ENCODE data around the gene RELT.

Gene RELT, protein sequence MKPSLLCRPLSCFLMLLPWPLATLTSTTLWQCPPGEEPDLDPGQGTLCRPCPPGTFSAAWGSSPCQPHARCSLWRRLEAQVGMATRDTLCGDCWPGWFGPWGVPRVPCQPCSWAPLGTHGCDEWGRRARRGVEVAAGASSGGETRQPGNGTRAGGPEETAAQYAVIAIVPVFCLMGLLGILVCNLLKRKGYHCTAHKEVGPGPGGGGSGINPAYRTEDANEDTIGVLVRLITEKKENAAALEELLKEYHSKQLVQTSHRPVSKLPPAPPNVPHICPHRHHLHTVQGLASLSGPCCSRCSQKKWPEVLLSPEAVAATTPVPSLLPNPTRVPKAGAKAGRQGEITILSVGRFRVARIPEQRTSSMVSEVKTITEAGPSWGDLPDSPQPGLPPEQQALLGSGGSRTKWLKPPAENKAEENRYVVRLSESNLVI

DNA sequence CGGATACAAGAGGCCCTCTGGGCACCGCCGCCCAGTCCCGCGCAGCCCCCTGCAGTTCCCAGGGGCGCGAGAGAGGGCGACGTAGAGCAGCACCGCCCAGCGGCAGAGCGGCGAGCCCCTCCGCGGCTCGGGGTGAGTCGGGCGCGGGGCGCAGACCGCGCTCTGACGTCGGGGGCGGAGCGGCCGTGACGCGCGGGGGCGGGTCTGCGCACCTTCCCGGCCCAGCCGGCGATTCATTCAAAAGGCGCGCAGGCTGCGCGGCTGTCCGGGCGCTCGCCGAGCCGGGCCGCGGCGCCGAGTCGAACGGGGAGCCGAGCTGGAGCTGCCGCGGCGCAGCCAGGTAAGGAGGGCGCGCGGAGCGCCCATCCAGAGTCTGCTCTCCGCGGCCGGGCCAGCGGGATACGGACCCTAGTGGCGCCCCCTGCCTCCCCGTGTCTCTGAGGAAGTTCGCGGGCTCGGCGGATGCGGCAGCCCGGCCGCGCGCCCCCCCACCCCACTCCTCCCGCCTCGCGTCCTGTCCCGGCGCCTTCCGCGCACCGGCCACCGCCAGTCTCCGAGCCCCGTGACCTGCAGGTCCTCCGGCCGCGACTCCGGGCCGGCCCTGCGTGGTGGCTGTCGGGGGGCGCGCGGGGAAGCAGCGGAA is at the start of gene RELT:
Gene RELT, plus strand, starts transcription at position 240 of the 643 bp plus-strand sequence. CDS start 12,738 bp downstream, outside the sequence.
- peak; percentile 88 for DNase-seq (ENCODE audit: low spot score)

DNA sequence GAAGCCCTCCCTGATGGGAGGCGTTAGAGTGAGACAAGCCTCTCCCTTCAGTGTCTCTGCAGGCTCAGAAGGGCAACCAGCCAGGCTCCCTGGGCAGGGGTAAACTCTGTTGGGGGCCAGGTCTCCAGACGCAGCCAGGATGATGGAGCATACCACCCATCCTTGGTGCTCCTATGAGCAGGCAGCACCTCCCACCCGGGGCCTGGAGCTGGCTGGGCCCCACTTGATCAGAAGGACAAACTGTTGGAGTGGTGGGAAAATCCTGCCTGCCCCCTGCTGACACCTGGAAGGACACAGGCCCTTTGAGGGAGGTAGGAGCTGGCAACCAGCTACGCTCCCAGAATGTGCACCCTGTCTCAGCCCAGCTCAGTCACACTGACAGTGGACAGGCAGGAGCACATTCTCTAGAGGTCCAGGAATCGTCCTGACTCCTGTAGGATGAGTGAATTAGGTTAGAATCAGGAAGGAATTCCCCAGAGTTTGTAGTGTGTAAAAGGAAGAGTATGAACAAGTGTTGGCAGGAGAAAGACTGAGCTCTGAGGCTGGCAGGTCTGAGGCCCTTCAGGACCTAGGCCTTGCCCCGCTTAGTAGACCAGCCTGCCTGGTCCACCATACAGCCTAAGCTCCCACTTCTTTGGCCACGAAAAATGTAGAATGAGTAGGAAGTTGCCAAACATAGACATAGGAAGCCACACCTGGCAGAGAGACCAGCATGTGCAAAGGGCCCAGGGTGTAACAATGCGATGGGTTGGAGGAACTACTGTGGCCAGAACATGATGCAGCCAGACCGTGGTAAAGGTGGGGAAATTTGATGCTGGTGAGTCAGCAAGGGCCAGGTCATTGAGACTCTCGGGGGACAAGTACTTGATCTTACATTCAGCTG is 49.0 kb upstream of the RELT start:
- DNase-seq (ENCODE audit: low spot score): peak; percentile 40

DNA sequence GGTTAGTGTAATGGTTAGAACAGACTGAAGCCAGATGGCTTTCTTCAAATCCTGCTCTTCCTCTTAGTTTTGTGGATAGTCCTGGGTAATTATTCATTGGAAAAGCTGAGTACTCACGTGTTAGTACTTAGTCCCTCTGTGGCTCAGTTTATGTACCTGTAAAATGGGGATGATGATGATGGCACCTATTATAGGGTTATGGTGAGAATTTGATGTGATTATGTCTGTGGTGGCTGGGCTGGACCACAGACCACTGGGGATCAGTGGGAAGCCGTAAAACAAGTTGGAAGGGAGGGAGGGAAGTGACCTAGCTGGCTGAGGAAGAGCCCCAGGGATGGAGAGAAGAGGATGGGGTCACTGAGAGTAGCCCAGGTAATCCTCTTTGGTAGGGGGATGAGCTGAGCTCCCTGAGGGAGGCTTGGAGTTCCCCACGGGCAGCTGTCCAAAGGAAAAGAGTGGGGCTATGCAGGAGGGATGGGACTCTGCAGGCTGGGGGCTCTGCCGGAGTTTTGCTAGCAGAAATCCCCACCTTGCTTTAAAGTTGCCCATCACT is 48.3 kb upstream of the RELT start:
- DNase-seq (ENCODE audit: low spot score): no peak

DNA sequence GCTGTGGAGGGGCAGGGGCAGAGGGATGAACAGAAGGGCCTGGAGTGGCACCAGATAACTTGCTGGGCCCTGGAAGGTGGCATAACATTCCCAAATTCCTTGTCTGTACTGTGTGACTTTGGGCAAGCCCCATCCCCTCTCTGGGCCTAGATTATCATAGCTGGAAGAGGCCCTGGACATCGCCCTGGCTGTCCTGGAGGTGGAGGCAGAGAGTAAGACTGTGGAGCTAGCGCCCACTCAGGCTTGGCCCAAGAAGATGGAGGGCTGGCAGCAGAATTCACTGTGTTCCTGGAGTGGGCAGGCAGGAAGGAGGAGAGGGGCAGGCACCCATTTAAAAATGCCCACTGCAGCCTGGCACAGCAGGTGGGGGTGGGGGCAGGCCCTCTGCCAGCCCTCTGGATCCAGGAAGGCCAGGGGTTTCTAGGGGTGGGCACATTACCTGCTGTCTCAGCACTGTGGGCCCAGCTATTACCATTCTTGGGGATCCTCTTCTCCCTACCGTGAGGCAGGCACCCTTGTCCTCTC is 45.6 kb upstream of the RELT start:
- no peak for DNase-seq (ENCODE audit: low spot score)

DNA sequence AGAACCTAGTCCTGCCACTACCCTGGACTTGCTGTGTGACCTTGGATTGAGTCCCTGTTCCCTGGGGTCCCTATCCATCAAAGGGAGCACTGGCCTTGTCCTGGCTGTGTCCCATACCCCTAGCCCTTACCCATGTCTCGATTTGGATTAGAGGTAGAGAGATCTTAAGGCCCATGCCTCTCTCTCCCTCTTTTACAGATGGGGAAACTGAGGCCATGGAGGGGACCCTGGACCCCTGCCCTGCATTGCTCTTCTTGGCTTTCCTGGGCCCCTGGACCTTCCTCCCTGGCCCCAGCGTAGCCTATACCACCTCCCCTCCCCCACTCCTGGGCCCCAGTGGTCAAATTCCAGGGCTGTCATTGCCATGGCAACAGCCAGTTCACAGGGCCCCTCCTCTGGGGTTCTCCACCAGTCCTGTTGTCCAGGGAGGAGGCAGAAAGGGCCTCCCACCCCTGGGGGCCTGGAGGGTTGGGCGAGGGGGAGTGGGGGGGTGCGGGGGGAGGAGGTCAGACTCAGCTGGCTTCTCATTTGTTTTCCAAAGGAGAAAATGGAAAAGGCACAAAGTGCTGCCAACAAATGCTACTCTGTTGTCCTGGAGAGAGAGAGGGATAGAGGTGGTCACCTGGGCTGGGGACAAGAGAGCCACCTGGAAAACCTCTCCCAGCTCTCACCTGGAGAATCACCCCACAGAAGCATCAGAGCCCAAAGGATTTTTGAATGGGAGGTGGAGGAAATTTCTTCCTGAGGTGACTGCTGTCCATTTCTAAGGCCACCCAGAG is 44.9 kb upstream of the RELT start:
- DNase-seq (ENCODE audit: low spot score): no peak

DNA sequence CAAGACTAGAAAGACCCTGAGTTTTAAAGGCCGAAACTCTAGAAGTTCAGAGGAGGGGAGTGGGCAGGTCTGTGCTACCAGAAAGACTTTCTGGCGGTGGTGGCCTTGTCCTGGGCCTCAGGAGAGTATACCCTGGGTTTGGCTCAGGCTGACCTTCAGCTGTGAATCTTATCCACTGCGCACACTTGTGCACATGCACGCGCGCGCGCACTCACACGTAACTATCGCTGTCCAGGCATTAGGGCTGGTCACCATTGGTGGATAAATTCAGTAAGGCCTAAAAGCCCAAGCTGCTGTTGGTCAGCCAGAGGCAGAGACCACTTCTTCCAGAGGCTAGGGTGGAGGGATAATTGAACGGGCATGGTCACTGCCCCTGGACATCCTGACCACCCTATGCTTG is 43.0 kb upstream of the RELT start:
- no peak for DNase-seq (ENCODE audit: low spot score)

DNA sequence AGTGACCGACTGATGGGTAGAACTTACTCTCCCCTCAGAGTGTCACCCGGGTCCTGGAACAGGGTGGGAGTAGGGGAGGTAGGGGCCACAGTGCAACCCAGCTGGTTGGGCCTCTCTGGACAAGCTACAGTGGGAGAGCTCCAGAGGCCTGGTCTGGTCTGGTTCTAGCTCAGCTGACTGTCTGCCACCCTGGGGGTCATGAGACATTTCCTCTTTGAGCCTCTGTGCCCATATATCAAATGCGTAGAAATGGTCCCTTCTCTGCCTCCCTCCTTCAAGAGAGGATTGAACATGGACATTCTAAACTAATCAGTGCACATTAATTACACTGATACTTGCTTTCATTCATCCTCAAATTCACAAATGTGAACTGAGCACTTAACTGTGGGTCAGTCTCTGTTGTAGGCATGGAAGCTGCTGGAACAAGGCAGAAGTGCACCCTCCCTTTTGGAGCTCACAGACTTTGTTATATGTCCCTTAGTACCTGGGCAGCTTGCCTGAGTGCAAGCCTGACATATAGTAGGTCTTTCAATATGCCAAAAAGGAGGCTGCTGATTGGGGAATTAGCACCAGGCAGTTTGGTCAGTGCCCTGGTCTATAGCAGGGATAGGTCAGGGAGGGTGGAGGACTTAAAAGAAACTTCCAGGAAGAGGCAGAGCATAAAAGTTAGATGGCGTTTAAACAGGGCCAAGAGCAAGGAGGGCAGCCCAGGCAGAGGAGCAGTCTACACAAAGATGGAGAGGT is 42.4 kb upstream of the RELT start:
- no peak for DNase-seq (ENCODE audit: low spot score)

DNA sequence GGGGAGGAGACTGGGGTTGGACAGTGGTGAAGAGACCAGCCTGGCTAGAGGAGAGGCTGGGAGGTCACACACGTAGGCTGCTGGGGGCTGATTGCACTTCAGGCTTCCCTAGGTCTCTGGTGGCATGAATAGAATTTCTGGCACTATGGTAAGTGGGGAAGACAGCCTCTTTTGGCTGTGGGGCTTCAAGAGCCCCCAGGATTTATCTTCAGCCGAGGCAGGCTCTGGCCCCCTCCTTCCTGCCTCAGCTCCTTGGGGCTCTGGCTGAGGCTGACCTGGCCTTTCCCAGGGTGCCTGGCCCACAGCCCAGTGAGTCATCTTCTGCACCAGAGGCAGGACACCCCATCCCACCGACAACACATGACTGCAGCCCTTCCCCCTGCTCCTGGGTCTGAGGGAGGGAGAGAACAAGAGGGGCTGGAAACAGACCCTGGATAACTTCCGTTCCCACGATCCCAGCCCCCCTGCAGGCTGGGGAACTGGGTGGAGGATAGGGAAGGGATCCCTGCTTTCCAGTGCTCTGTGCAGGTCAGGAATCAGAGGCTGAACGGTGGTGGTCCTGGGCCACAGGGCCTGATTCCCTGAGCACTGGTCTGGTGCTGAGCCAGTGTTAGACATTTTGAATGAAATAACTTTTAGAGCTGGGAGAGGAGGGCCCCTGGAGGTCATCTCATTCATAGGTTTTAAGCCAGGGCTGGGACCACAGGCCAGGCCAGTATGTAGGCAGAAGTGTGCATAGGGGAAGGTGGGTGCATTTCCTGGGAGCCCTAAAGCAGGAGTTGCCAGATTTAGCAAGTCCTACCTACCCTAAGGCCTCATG is 41.6 kb upstream of the RELT start:
- no peak for DNase-seq (ENCODE audit: low spot score)

DNA sequence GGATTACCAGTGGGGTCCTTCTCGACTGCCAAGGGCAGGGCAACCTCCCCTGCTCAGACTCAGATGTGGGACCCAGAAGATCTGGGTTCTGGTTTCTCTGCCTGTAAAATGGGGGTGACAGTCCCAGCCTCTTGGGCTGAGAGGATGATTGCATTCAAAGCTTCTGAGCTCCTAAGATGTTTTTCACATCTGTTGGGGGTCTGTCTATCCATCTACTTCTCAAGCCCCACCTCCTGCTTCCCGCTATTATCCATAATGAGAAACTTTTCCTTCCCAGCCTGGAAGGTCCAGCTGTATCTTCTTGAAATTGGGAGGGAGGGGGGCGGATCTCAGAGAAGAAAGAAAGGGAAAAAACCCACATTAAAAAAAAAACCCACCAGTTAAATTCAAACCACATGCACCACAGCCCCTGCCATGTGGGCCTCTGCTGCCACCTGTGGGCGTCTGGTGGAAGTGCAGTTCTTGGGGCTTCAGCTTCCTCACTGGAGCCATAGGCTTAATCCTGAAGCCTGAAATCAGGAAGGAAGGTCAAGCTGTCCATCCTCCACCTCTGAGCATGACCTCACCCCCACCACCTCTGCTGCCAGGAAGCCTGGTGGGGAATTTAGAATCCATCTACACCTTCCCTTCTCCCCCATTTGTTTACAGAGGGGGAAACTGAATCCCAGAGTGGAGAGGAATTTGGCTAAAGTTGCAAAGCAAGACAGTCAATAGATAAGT is 40.8 kb upstream of the RELT start:
- peak; percentile 66 for DNase-seq (ENCODE audit: low spot score)

GRCh38 chr11:73337846-73338245 is 38.4 kb upstream of the RELT start:
- DNase-seq (ENCODE audit: low spot score): no peak

DNA sequence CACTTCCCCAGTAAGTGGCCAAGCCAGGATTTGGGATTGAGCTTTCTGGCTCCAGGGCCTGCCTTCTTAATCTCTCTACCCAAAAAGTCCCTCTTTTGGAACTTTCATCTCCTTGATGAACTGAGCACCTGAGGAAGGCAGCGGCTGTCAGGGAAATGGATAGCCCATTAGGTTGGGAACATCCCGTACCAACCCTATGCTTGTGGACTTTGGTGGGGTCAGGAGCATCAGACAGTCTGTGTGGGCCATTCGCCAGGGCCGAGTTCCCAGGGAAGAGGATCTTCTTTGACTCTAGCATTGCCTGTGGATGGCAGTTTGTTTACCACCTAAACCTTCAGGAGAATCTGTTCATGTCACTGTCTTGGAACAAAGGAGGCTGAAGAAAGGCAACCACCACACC is 37.9 kb upstream of the RELT start:
- no peak for DNase-seq (ENCODE audit: low spot score)

DNA sequence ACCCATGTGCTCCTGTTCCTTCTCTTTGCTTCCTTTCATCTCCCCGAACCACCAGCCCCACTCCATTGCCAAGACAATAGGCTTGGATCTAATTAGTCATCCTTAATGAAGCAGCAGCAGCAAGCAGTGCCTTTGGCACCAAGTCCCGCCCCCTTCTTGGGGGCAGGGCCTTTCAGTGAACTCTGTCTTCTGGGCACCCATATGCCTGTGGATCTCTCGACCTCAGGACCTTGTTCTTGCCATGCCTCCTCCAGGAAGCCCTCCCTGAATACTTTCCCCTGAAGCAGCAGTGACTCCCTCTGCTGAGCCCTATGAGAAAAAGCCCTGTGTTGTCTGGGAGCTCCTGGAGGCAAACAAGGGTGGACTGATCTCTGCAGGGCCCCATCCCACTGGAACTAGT is 36.0 kb upstream of the RELT start:
- no peak for DNase-seq (ENCODE audit: low spot score)

DNA sequence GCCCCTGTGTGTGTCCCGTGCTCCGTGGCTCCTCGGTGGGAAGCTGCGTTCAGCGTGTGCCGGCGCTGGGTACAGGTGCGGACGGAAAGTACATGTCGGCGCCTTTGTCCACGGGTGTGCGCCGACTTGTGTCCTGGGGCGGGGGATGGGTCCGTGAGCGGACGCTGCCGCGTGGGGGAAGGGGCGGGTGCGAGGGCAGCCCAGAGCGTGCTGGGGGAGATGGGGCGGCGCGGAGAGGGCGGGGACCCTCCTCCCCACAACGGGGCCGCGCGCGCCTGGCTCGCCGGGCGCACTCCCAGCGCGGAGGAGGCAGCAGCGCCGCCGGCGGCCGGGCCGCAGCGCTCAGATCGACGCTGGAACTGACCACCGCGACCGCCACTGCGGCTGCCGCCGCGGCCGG is 33.6 kb upstream of the RELT start:
- no peak for DNase-seq (ENCODE audit: low spot score)

DNA sequence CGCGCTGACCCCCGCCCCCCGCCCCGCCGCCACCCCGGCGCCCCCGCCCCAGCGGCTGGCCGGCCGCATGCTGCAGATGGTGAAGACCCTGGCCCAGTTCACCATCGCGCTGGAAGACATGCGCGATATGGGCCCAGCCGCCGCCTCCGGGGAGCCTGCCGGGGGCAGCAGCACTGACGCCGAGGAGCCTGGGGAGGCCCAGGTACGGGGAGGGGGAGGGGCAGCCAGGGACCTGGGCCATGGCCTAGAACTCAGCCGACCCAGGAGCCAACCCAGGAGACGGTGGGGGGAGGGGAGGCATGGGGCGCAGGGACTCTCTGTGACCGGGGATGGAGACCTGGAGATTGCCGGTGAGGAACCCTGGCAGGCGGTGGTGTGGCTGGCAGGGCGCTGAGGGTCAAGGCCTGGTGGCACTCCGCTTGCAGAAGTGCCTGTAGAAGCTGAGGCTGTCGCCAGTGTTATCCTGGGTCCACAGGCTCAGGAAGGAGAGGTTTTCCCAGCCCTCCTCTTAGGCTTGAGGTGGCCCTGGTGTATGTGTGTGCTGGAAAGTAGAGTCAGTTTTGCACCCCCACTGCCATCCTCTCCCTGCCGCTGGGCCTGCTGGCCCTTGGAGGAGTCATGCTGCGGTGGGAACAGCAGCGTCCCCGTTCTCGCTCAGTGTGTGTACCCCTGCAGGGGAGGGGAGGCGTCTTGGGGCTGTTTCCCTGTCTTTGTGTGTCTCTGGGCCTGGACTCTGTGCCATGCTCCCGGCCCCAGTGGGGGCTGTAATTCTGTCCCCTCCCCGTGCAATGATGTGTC is 32.9 kb upstream of the RELT start:
- no peak for DNase-seq (ENCODE audit: low spot score)

- DNase-seq (ENCODE audit: low spot score): no peak
These were observed 32.0 kb upstream of the RELT start for GRCh38 chr11:73344191-73344607.

GRCh38 chr11:73345481-73346160 is 30.6 kb upstream of the RELT start:
- no peak for DNase-seq (ENCODE audit: low spot score)

DNA sequence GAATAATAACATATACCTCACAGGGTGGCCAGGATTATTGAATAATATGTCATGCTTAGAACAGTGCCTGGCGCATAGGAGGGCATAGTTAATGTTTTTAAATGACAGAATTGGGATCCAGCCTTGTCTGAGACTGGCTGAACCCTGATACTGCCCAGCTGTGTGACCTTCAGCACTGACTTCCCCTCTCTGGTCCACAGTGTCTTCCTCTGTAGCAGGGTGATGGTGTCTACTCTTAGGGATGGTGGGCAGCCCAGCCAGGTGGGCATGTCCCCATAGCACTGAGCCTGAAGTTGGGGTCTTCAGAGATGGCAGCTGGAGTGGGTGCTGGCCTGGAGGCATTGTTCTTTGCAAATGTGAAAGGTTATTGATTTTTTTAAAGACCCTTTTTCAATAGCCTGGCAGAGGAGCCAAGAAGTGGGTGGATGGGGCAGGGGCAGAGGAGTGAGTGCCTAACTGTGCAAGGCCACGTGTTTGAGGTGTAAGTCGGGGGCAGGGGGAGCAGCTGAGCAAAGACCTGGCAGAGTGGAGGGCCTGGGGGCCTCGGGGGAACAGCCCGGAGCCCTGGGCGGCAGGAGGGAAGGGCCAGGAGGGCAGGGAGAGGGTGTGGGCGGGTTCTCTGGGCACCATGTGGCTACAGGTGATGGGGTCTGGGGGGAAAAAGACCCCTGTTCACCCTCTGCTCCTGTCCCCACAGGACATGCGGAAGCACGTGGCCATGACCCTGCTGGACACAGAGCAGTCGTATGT is 29.8 kb upstream of the RELT start:
- DNase-seq (ENCODE audit: low spot score): no peak
